GM12801 (cell line): ENCODE results near the gene C18orf32.

Experiments used
- CTCF ChIP-seq: IDR thresholded peaks from one replicate; pipeline ENCODE4 v1.5.1; 2011; ENCODE audit warnings: control low read depth; ENCODE audit not compliant: insufficient read length; ENCODE audit errors: extremely low read depth

C18orf32 gene

DNA sequence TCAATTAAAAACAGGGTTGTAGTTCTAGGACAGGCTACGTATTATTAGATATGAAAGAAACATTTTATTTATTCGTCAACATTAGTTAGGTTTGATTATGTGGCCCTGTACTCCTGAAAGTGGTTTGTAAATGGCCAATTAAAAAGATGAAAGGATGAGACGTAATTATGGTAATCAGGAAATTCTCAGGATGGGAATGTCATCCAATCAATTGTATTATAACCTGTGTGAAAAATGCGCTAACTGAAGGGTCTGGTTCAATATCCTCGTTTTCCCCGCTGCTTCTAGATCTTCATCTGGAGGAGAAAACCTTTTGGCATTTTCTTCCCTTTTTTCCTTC lies 5.6 kb upstream of the C18orf32 start:
- TF ChIP-seq CTCF, result no peak

GRCh38 chr18:49491857-49492693 lies 5.0 kb upstream of the C18orf32 start, which contains the start of gene RPL17:
RPL17 (minus strand) TSS chr18:49492465.
- TF ChIP-seq CTCF, result no peak

DNA sequence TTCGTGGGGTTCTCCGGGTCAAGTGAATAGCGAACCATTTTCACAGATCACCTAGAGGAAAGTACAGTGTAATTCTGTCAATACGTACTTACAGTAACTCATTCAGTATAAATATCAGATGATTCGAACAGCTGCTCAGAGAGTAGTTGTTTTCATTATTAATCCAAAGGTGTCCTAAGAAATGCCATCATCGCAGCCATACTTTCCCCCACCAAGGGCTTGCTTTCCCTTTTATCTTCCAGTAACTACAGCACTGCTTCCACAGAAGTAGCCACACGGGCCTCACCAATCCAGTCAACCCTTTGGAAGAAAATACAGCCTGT lies 4.5 kb upstream of the C18orf32 start:
- TF ChIP-seq CTCF, result no peak

- no peak for TF ChIP-seq CTCF
Observed at GRCh38 chr18:49490246-49490762, 3.3 kb upstream of the C18orf32 start.

- no peak for TF ChIP-seq CTCF
Observed at GRCh38 chr18:49487711-49488310, 777 bp upstream of the C18orf32 start.

GRCh38 chr18:49486606-49486952 lies 455 bp downstream of the C18orf32 start:
- TF ChIP-seq CTCF, result no peak

DNA sequence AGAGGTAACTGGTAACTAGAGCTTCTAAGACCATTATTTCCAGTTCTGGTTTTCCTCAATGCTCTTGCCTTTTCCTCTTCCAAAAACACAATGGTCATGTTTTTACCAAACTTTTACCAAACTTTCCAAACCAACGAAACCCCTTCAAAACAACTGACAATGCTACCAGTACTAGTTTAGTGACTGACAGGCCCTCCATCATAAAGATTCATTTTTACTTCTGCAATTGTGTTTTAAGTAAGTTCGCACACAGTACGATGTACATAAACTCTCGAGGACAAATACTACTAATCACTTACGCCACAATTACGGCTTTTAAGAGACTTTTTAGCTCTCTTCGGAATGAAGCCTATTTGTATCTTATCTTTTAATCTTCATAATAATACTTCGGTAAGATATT lies 900 bp downstream of the C18orf32 start:
- no peak for TF ChIP-seq CTCF
